ENCODE results near the gene AARSD1. TPM values are rescaled to one million over a fixed set of nuclear protein-coding genes. Genes with fewer than 3 reads are reported as not detected.

The AARSD1 gene
- polyA plus RNA-seq, 1 of the 3 experiments (the other 2 are of a cell fraction) = 52.0 TPM

DNA sequence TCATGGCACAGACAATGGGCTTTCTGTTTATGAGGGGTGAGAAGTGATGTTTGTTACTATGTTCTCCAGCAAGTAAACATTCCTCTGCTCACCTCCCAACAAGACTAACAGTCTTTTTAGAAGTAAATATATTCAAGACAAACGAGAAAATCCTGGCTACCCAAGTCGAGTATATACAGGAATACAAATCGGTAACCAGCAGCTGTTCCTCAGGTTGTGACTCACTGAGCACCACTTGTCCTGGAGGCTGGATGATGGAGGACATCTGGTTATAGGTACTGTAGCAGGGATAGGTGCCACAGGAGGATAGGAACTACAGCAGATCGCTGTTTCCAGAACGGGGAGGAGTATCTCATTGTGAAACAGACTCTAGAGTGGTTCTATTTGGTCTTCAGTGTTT is 28.6 kb upstream of the AARSD1 start:
- Histone ChIP-seq H3K4me3 (ENCODE audit: low read depth in 2 of 2, low read length in 1 of 2) (no peak overlapping the region), H3K9ac (no peak overlapping the region), H3K4me2 (no peak overlapping the region), H3K27me3 (ENCODE audit: insufficient read depth) (no peaks in the 10 kb centered on the region), H3K27ac (ENCODE audit: low read depth in 2 of 2, low read length in 1 of 2) (no peak overlapping the region), H3K36me3 (replicated peaks in 1 of 2; ENCODE audit: control insufficient read depth in 1 of 2, insufficient read depth in 2 of 2, low read length in 1 of 2) (peaks cover 45 to 51% of the 10 kb centered on the region in 2 experiments), H3K79me2 (ENCODE audit: insufficient read depth) (no peaks in the 10 kb centered on the region; the same call in 1 of the 2 replicates), H3F3A (replicated peaks; ENCODE audit: insufficient read depth) (peaks cover 31% of the 10 kb centered on the region), H3K9me2 (no peaks in the 10 kb centered on the region), H3K4me1 (ENCODE audit: control insufficient read depth in 1 of 2, insufficient read depth in 2 of 2, low read depth in 1 of 2, low read length in 1 of 2) (peaks cover 4 to 11% of the 10 kb centered on the region in 2 experiments; a peak in 2 of 4 replicates), H2AFZ (ENCODE audit: low read depth) (no peak overlapping the region), H4K20me1 (ENCODE audit: insufficient read depth) (no peaks in the 10 kb centered on the region), H3K9me3 (no peaks in the 10 kb centered on the region)
- no peak for DNase-seq
- TF ChIP-seq RFX5 (IDR thresholded peaks at IDR 0.05; ENCODE audit: low read length) (no peak), SMC3 (IDR thresholded peaks at IDR 0.05; ENCODE audit: low read depth, low read length) (no peak), ELF1 (IDR thresholded peaks at IDR 0.05) (no peak), TCF12 (IDR thresholded peaks at IDR 0.05) (no peak), MXI1 (IDR thresholded peaks at IDR 0.05; ENCODE audit: low read depth, low read length) (no peak), JUND (IDR thresholded peaks at IDR 0.05) (no peak), NRF1 (IDR thresholded peaks at IDR 0.05; ENCODE audit: low read depth, low read length) (no peak), EP300 (IDR thresholded peaks at IDR 0.05; ENCODE audit: borderline replicate concordance in 1 of 2, low read depth in 1 of 2, low read length in 1 of 2) (no peak), NFIC (IDR thresholded peaks at IDR 0.05; ENCODE audit: borderline replicate concordance) (no peak), EZH2phosphoT487 (IDR thresholded peaks at IDR 0.05; ENCODE audit: borderline replicate concordance, low read depth) (no peak), SIN3A (IDR thresholded peaks at IDR 0.05; ENCODE audit: borderline replicate concordance, low read depth, low read length) (no peak), TAF1 (IDR thresholded peaks at IDR 0.05; ENCODE audit: borderline replicate concordance, low read depth, low read length) (no peak), ZBTB33 (IDR thresholded peaks at IDR 0.05; ENCODE audit: borderline replicate concordance, low read depth) (no peak), TEAD4 (IDR thresholded peaks at IDR 0.05; ENCODE audit: borderline replicate concordance, insufficient read depth) (no peak), MEF2A (IDR thresholded peaks at IDR 0.05; ENCODE audit: borderline replicate concordance, low read depth) (no peak), REST (IDR thresholded peaks at IDR 0.05; ENCODE audit: low read depth, low read length) (no peak)
- TF ChIP-seq, protein P1, sequence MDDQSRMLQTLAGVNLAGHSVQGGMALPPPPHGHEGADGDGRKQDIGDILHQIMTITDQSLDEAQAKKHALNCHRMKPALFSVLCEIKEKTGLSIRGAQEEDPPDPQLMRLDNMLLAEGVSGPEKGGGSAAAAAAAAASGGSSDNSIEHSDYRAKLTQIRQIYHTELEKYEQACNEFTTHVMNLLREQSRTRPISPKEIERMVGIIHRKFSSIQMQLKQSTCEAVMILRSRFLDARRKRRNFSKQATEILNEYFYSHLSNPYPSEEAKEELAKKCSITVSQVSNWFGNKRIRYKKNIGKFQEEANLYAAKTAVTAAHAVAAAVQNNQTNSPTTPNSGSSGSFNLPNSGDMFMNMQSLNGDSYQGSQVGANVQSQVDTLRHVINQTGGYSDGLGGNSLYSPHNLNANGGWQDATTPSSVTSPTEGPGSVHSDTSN (IDR thresholded peaks at IDR 0.05) = no peak
- TF ChIP-seq, protein P2, sequence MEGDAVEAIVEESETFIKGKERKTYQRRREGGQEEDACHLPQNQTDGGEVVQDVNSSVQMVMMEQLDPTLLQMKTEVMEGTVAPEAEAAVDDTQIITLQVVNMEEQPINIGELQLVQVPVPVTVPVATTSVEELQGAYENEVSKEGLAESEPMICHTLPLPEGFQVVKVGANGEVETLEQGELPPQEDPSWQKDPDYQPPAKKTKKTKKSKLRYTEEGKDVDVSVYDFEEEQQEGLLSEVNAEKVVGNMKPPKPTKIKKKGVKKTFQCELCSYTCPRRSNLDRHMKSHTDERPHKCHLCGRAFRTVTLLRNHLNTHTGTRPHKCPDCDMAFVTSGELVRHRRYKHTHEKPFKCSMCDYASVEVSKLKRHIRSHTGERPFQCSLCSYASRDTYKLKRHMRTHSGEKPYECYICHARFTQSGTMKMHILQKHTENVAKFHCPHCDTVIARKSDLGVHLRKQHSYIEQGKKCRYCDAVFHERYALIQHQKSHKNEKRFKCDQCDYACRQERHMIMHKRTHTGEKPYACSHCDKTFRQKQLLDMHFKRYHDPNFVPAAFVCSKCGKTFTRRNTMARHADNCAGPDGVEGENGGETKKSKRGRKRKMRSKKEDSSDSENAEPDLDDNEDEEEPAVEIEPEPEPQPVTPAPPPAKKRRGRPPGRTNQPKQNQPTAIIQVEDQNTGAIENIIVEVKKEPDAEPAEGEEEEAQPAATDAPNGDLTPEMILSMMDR (IDR thresholded peaks at IDR 0.05) = no peak
- WGBS (ENCODE audit: low lambda C conversion rate) = 79% methylated on average over 5 of the region's 5 CpGs
- POLR2A ChIA-PET = no interaction called here
- CTCF ChIA-PET = no interaction called here
